Ishikawa (cell line): ENCODE measurements around the gene MRPL37.

Source experiments
- CEBPB ChIP-seq: IDR thresholded peaks from 2 replicates; pipeline ENCODE4 v1.6.1; 2012
- EP300 ChIP-seq: IDR thresholded peaks from 2 replicates; pipeline ENCODE4 v1.6.1; 2012; ENCODE audit warnings: borderline replicate concordance
- RAD21 ChIP-seq: IDR thresholded peaks from 2 replicates; pipeline ENCODE4 v1.6.1; 2012; ENCODE audit warnings: low read depth
- TAF1 ChIP-seq: IDR thresholded peaks from 2 replicates; pipeline ENCODE4 v1.6.1; 2012; ENCODE audit warnings: low read depth, mild to moderate bottlenecking

- no peak for TF ChIP-seq EP300
- no peak for TF ChIP-seq RAD21
- no peak for TF ChIP-seq CEBPB
- TF ChIP-seq TAF1: no peak
Observed at GRCh38 chr1:54152696-54153095, 47.3 kb upstream of the MRPL37 start, which contains the start of gene CDCP2.
